ENCODE data around the gene DPYSL4. TPM values are rescaled to one million over a fixed set of nuclear protein-coding genes. Genes with fewer than 3 reads are reported as not detected.

DPYSL4 gene
- polyA plus RNA-seq, 1 donor = 16.3 TPM

GRCh38 chr10:132241086-132241485, 54.3 kb downstream of the DPYSL4 start:
- DNase-seq = no peak

GRCh38 chr10:132241496-132241895, 54.7 kb downstream of the DPYSL4 start:
- no peak for DNase-seq

- no peak for DNase-seq
These were observed 55.5 kb downstream of the DPYSL4 start for GRCh38 chr10:132242103-132242840.

- DNase-seq = no peak
These were observed 56.4 kb downstream of the DPYSL4 start for GRCh38 chr10:132243141-132243540.

- no peak for DNase-seq
These were observed 56.9 kb downstream of the DPYSL4 start for GRCh38 chr10:132243626-132244025.

- no peak for DNase-seq
These were observed 58.3 kb downstream of the DPYSL4 start for GRCh38 chr10:132245056-132245455.

- DNase-seq = no peak
These were observed 59.5 kb downstream of the DPYSL4 start for GRCh38 chr10:132246296-132246695.

- no peak for DNase-seq
These were observed 61.2 kb downstream of the DPYSL4 start for GRCh38 chr10:132247943-132248342.

GRCh38 chr10:132248455-132249225, 61.9 kb downstream of the DPYSL4 start:
- no peak for DNase-seq

GRCh38 chr10:132249226-132249724, 62.5 kb downstream of the DPYSL4 start:
- DNase-seq = no peak

- DNase-seq = no peak
These were observed 63.2 kb downstream of the DPYSL4 start for GRCh38 chr10:132249824-132250375.

GRCh38 chr10:132250481-132251475, 64.0 kb downstream of the DPYSL4 start:
- no peak for DNase-seq

- no peak for DNase-seq
These were observed 65.2 kb downstream of the DPYSL4 start for GRCh38 chr10:132251928-132252327.

GRCh38 chr10:132252412-132252811, 65.7 kb downstream of the DPYSL4 start:
- no peak for DNase-seq

GRCh38 chr10:132253092-132253687, 66.4 kb downstream of the DPYSL4 start:
- no peak for DNase-seq

- no peak for DNase-seq
These were observed 68.1 kb downstream of the DPYSL4 start for GRCh38 chr10:132254841-132255240.

Other genes starting within 250 kb of the DPYSL4 start
- 69.3 TPM for gene BNIP3, start 205.0 kb upstream of the DPYSL4 start, polyA plus RNA-seq (ENCODE audit: insufficient read length)
- 0.25 TPM for gene JAKMIP3, start 121.0 kb upstream of the DPYSL4 start, polyA plus RNA-seq (ENCODE audit: insufficient read length)
- gene STK32C, start 121.0 kb downstream of the DPYSL4 start, polyA plus RNA-seq (ENCODE audit: insufficient read length) = 11.5 TPM
- gene LRRC27, start 145.2 kb downstream of the DPYSL4 start, polyA plus RNA-seq (ENCODE audit: insufficient read length) = 33.8 TPM
- gene PWWP2B, start 210.3 kb downstream of the DPYSL4 start, polyA plus RNA-seq (ENCODE audit: insufficient read length) = 5.4 TPM

Measured in left kidney (tissue), 2 donors.